Peyer's patch (tissue), 4 donors: ENCODE measurements around the gene PALMD.

Experiments used
- POLR2A ChIP-seq, 2 donors: fragments of 450-650 bp; IDR thresholded peaks; one replicate each; pipeline ENCODE4 v1.5.1; 2017; ENCODE audit warnings: antibody characterized with exemption in 2 of 2, mild to moderate bottlenecking in 2 of 2, moderate library complexity in 2 of 2
- TF ChIP-seq, protein P1 (sequence below), 6 experiments: fragments of 450-650 bp in 4 of 6; fragments of 200-600 bp in 2 of 6; sonication (generic) in 1 of 6; IDR thresholded peaks; one replicate each; pipeline ENCODE4 v1.5.1; 2017 to 2019; ENCODE audit warnings: antibody characterized with exemption in 6 of 6, mild to moderate bottlenecking in 3 of 6, moderate library complexity in 1 of 6

DNA sequence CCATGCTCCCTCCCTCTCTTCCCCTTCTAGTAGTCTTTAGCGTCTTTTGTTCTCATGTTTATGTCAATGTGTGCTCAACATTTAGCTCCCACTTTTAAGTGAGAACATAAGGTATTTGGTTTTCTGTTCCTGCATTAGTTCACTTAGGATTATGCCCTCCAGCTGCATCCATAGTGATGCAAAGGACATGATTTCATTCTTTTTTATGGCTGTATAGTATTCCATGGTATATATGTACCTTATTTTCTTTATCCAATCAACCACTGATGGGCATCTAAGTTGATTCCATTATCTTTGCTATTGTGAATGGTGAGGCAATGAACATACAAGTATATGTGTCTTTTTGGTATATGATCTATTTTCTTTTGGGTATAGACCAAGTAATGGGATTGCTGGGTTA lies 38.3 kb upstream of the PALMD start:
- TF ChIP-seq, protein P1, sequence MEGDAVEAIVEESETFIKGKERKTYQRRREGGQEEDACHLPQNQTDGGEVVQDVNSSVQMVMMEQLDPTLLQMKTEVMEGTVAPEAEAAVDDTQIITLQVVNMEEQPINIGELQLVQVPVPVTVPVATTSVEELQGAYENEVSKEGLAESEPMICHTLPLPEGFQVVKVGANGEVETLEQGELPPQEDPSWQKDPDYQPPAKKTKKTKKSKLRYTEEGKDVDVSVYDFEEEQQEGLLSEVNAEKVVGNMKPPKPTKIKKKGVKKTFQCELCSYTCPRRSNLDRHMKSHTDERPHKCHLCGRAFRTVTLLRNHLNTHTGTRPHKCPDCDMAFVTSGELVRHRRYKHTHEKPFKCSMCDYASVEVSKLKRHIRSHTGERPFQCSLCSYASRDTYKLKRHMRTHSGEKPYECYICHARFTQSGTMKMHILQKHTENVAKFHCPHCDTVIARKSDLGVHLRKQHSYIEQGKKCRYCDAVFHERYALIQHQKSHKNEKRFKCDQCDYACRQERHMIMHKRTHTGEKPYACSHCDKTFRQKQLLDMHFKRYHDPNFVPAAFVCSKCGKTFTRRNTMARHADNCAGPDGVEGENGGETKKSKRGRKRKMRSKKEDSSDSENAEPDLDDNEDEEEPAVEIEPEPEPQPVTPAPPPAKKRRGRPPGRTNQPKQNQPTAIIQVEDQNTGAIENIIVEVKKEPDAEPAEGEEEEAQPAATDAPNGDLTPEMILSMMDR (IDR thresholded peaks at IDR 0.05) = no peak
- no peak for TF ChIP-seq POLR2A (IDR thresholded peaks at IDR 0.05)
